ENCODE results near the gene SELENOF. TPM values are rescaled to one million over a fixed set of nuclear protein-coding genes. Genes with fewer than 3 reads are reported as not detected.
"Not testable (repeated sequence)": the region's sequence is repeated elsewhere in the genome, so short reads cannot be mapped to it uniquely, and the experiment has no call there.

The SELENOF gene
- polyA plus RNA-seq, 1 donor from 2014 or later, result 378 TPM

DNA sequence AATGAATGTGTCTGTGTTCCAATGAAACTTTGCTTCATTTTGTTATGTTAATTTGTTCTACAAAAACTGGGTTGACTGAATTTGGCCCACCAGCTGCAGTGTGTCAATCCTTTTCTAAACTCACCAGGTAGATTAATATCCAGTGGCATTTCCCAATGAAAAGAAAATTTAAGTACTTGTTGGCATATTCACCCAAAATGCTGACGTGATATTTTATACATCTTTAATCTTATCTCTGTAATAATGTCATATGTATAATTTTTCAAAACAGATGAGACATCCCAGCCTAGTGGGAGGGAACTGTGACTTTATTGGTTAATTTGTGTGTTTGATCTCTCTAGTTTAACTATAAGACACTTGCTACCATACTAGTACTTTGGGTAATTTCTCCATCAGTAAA, 8.1 kb downstream of the SELENOF start:
- no peak overlapping the region for H3K27ac Mint-ChIP-seq
- no peak overlapping the region for H3K4me3 Mint-ChIP-seq
- H3K9me3 Mint-ChIP-seq, result no peaks in the 10 kb centered on the region
- H3K4me1 Mint-ChIP-seq, result peaks cover 26 to 36% (median 33%) of the 10 kb centered on the region in 3 donors
- H3K36me3 Mint-ChIP-seq, result peaks cover 6% of the 10 kb centered on the region
- no peaks in the 10 kb centered on the region for H3K27me3 Mint-ChIP-seq

DNA sequence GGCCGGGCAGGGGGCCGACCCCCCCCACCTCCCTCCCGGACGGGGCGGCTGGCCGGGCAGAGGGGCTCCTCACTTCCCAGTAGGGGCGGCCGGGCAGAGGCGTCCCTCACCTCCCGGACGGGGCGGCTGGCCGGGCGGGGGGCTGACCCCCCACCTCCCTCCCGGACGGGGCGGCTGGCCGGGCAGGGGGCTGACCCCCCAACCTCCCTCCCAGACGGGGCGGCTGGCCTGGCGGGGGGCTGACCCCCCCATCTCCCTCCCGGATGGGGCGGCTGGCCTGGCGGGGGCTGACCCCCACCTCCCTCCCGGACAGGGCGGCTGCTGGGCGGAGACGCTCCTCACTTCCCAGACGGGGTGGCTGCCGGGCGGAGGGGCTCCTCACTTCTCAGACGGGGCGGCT, 14.5 kb downstream of the SELENOF start:
- not testable (repeated sequence) for H3K27ac Mint-ChIP-seq, H3K36me3 Mint-ChIP-seq, H3K4me3 Mint-ChIP-seq, H3K9me3 Mint-ChIP-seq, H3K27me3 Mint-ChIP-seq
- H3K4me1 Mint-ChIP-seq, result peaks cover 6 to 13% (median 13%) of the 10 kb centered on the region in 3 donors

GRCh38 chr1:86888327-86888726, 25.6 kb downstream of the SELENOF start:
- H3K27me3 Mint-ChIP-seq, result no peaks in the 10 kb centered on the region
- H3K9me3 Mint-ChIP-seq, result no peaks in the 10 kb centered on the region
- no peak overlapping the region for H3K4me3 Mint-ChIP-seq
- peaks cover 11% of the 10 kb centered on the region for H3K36me3 Mint-ChIP-seq
- no peak overlapping the region for H3K27ac Mint-ChIP-seq
- H3K4me1 Mint-ChIP-seq, result peaks cover 2 to 21% (median 14%) of the 10 kb centered on the region in 3 donors

- Mint-ChIP-seq H3K4me3 (no peak overlapping the region), H3K9me3 (no peaks in the 10 kb centered on the region), H3K4me1 (peaks cover 2 to 21% (median 16%) of the 10 kb centered on the region in 3 donors), H3K27me3 (no peaks in the 10 kb centered on the region), H3K27ac (no peak overlapping the region), H3K36me3 (peaks cover 11% of the 10 kb centered on the region)
Observed at GRCh38 chr1:86887479-86888162, 26.3 kb downstream of the SELENOF start.

- H3K27ac Mint-ChIP-seq, result no peak overlapping the region
- H3K9me3 Mint-ChIP-seq, result peaks cover 0 to 2% (median 0%) of the 10 kb centered on the region in 3 donors
- H3K27me3 Mint-ChIP-seq, result no peaks in the 10 kb centered on the region
- H3K36me3 Mint-ChIP-seq, result peaks cover 5% of the 10 kb centered on the region
- H3K4me3 Mint-ChIP-seq, result no peak overlapping the region
- H3K4me1 Mint-ChIP-seq, result peaks cover 4 to 17% (median 5%) of the 10 kb centered on the region in 3 donors
Observed at GRCh38 chr1:86875722-86876121, 38.2 kb downstream of the SELENOF start.

DNA sequence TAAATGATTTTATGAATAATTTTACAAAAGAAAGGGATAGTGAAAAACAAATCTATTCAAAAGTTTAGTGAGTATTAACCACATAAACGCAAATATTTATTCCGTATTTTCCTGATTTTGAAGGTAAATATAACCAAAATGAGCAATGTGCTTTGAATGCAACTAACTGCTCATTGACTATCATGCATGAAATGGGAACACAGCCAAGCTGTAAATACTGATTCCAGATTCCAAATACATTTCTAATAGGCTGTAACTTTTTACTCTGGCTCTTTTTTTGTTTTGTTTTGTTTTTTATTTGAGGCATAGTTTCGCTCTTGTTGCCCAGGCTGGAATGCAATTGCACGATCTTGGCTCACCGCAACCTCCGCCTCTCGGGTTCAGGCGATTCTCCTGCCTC, 41.8 kb downstream of the SELENOF start:
- Mint-ChIP-seq H3K27me3 (no peaks in the 10 kb centered on the region), H3K4me1 (peaks cover 13 to 26% (median 18%) of the 10 kb centered on the region in 3 donors), H3K36me3 (peaks cover 6% of the 10 kb centered on the region), H3K9me3 (peaks cover 0 to 2% (median 0%) of the 10 kb centered on the region in 3 donors), H3K27ac (no peak overlapping the region), H3K4me3 (no peak overlapping the region)

GRCh38 chr1:86871001-86871400, 42.9 kb downstream of the SELENOF start:
- no peak overlapping the region for H3K27ac Mint-ChIP-seq
- peaks cover 21 to 25% (median 23%) of the 10 kb centered on the region in 3 donors for H3K4me1 Mint-ChIP-seq
- H3K9me3 Mint-ChIP-seq, result no peaks in the 10 kb centered on the region
- no peak overlapping the region for H3K4me3 Mint-ChIP-seq
- peaks cover 6% of the 10 kb centered on the region for H3K36me3 Mint-ChIP-seq
- H3K27me3 Mint-ChIP-seq, result no peaks in the 10 kb centered on the region

- Mint-ChIP-seq H3K36me3 (peaks cover 4% of the 10 kb centered on the region), H3K4me3 (no peak overlapping the region), H3K27me3 (no peaks in the 10 kb centered on the region), H3K4me1 (peaks cover 23 to 30% (median 25%) of the 10 kb centered on the region in 3 donors), H3K27ac (peak overlapping the region in 1 of 3 donors; percentile 1), H3K9me3 (no peaks in the 10 kb centered on the region)
Observed at GRCh38 chr1:86868477-86868876, 45.4 kb downstream of the SELENOF start.

DNA sequence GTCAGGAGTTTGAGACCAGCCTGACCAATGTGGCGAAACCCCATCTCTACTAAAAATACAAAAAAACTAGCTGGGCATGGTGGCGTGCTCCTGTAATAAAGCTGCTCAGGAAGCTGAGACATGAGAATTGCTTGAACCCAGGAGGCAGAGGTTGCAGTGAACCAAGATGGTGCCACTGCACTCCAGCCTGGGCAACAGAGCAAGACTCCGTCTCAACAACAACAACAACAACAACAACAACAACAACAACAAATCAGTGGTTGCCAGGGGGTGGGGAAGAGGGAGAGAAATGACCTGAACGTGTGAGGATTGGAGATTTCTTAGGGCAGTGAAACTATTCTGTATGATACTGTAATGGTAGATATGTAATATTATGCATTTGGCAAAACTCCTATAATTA, 46.6 kb downstream of the SELENOF start:
- not testable (repeated sequence) for H3K27me3 Mint-ChIP-seq, H3K9me3 Mint-ChIP-seq, H3K27ac Mint-ChIP-seq, H3K36me3 Mint-ChIP-seq
- H3K4me1 Mint-ChIP-seq, result peaks cover 23 to 30% (median 25%) of the 10 kb centered on the region in 3 donors
- peak overlapping the region in 1 of 4 donors; percentile 3 for H3K4me3 Mint-ChIP-seq

DNA sequence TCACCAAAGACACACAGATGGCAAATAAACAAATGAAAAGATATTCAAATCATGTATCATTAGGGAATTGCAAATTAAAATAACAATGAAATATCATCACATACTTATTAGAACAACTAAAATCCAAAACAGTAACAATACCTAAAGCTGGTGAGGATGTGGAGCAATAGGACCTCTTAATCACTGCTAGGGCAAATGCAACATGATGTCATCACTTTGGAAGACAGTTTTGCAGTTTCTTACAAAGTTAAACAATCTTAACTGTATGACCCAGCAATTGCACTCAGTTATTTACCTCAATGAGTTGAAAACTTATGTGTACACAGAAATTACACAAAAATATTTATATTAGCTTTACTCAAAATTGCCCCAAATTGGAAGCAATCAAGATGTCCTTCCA, 47.3 kb downstream of the SELENOF start:
- Mint-ChIP-seq H3K27me3 (no peaks in the 10 kb centered on the region), H3K36me3 (peaks cover 5% of the 10 kb centered on the region), H3K9me3 (no peaks in the 10 kb centered on the region), H3K4me3 (peak overlapping the region in 2 of 4 donors; percentile 10 to 82), H3K4me1 (peaks cover 23 to 30% (median 25%) of the 10 kb centered on the region in 3 donors), H3K27ac (peak overlapping the region in 2 of 3 donors; percentile 71 to 81)

GRCh38 chr1:86865973-86866637, 47.8 kb downstream of the SELENOF start:
- Mint-ChIP-seq H3K4me1 (peaks cover 27 to 30% (median 28%) of the 10 kb centered on the region in 3 donors), H3K36me3 (peaks cover 10% of the 10 kb centered on the region), H3K27ac (peak overlapping the region in 2 of 3 donors; percentile 71 to 81), H3K9me3 (no peaks in the 10 kb centered on the region), H3K4me3 (peak overlapping the region in 2 of 4 donors; percentile 10 to 82), H3K27me3 (no peaks in the 10 kb centered on the region)

DNA sequence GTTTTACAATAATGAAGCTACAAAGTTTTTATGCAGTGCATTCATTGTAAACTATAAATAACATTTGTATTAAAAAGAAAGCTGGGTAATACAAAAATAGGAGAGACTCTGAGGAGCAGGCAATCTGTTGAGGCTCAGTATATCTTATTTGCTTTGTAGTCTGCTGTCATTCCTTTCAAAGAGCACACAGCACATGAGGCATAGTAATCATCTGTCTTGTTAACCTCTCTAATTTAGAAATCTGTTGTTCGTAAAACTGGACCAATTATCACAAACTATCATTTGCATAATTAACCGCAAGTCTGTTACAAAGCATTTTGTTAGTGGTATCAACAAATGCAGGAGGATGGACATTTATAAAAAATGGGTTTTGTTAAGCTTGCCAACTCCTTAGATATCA, 51.0 kb downstream of the SELENOF start:
- Mint-ChIP-seq H3K27ac (no peak overlapping the region), H3K4me3 (no peak overlapping the region), H3K4me1 (peaks cover 25 to 28% (median 26%) of the 10 kb centered on the region in 3 donors), H3K36me3 (peaks cover 8% of the 10 kb centered on the region), H3K27me3 (no peaks in the 10 kb centered on the region), H3K9me3 (no peaks in the 10 kb centered on the region)

DNA sequence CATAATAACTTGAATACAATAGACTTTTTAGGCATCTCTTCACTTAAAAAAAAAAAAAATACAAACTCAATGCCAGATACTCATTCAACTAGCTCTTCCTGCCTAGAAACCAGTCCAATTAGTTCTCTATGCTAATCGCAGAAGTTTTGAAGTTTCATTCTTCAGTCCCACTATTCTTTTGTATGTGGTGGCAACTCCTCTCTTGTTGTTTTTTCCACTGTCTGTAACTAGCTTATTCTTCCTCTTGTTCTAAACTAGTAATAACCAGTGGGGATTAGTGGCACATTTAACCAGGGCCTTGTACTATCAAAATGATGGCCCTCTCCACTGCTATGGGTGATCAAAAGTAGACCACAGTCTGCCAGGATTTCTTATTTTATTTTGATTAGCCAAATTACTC, 52.5 kb downstream of the SELENOF start:
- no peak overlapping the region for H3K27ac Mint-ChIP-seq
- peaks cover 20 to 29% (median 26%) of the 10 kb centered on the region in 3 donors for H3K4me1 Mint-ChIP-seq
- H3K27me3 Mint-ChIP-seq, result no peaks in the 10 kb centered on the region
- H3K4me3 Mint-ChIP-seq, result no peak overlapping the region
- H3K36me3 Mint-ChIP-seq, result peaks cover 8% of the 10 kb centered on the region
- H3K9me3 Mint-ChIP-seq, result no peaks in the 10 kb centered on the region

GRCh38 chr1:86860424-86860823, 53.5 kb downstream of the SELENOF start:
- H3K4me1 Mint-ChIP-seq, result peaks cover 14 to 21% (median 19%) of the 10 kb centered on the region in 3 donors
- no peak overlapping the region for H3K4me3 Mint-ChIP-seq
- H3K27ac Mint-ChIP-seq, result no peak overlapping the region
- H3K27me3 Mint-ChIP-seq, result no peaks in the 10 kb centered on the region
- peaks cover 8% of the 10 kb centered on the region for H3K36me3 Mint-ChIP-seq
- H3K9me3 Mint-ChIP-seq, result no peaks in the 10 kb centered on the region

GRCh38 chr1:86860020-86860419, 53.9 kb downstream of the SELENOF start:
- H3K36me3 Mint-ChIP-seq, result peaks cover 8% of the 10 kb centered on the region
- H3K27ac Mint-ChIP-seq, result no peak overlapping the region
- no peak overlapping the region for H3K4me3 Mint-ChIP-seq
- H3K9me3 Mint-ChIP-seq, result no peaks in the 10 kb centered on the region
- H3K27me3 Mint-ChIP-seq, result no peaks in the 10 kb centered on the region
- H3K4me1 Mint-ChIP-seq, result peaks cover 11 to 21% (median 16%) of the 10 kb centered on the region in 3 donors

Data from IgD-negative memory B cell (primary cell).